Colonic mucosa (tissue), 4 donors: ENCODE data around the gene TMEM126B. TPM values are rescaled to one million over a fixed set of nuclear protein-coding genes. Genes with fewer than 3 reads are reported as not detected.
"Not testable (repeated sequence)": the region's sequence is repeated elsewhere in the genome, so short reads cannot be mapped to it uniquely, and the experiment has no call there.

Source experiments
- DNase-seq: peaks from one replicate; pipeline ENCODE4 v3.0.0-alpha.2; 2020
- H3K27ac ChIP-seq: fragments of 200-600 bp; one replicate; pipeline ENCODE4 v1.8.0; 2021
- H3K27me3 ChIP-seq: fragments of 200-600 bp; one replicate; pipeline ENCODE4 v1.8.0; 2021
- H3K36me3 ChIP-seq: fragments of 200-600 bp; one replicate; pipeline ENCODE4 v1.8.0; 2021
- H3K4me1 ChIP-seq: fragments of 200-600 bp; one replicate; pipeline ENCODE4 v1.8.0; 2021; ENCODE audit warnings: mild to moderate bottlenecking
- H3K4me3 ChIP-seq: fragments of 200-600 bp; one replicate; pipeline ENCODE4 v1.8.0; 2021
- H3K9ac ChIP-seq, 2 donors: one replicate each; pipeline ENCODE4 v1.7.0; 2013; ENCODE audit warnings: control low read depth in 2 of 2, low read depth in 2 of 2, low read length in 2 of 2
- H3K9me3 ChIP-seq: fragments of 200-600 bp; one replicate; pipeline ENCODE4 v1.8.0; 2021
- CTCF ChIP-seq: fragments of 200-600 bp; IDR thresholded peaks from one replicate; pipeline ENCODE4 v1.8.0; 2022; ENCODE audit warnings: antibody characterized with exemption, mild to moderate bottlenecking
- intact Hi-C: fragments of 100-400 bp; cut with DNase I; formaldehyde crosslinking; loops from one replicate; pipeline ENCODE4 v1.14.1; 2022
- total RNA-seq, 2 donors: library from RNA; stranded (reverse); fragmentation: NEBNext Ultra II Directional in 1 of 2; extraction: Animal tissue kit (Norgen Biotek cat#: 25700) in 1 of 2; gene quantifications; one replicate each; pipeline ENCODE4 v1.2.1, GENCODE V29; 2021
- donor health status: healthy.
- donor health status: DM: no; HTN: no; CAD: no.
- donor health status: DM: no; HTN: no; CAD: no.

TMEM126B gene
- total RNA-seq, 2 donors from 2014 or later, result 43.5 to 47.7 TPM

GRCh38 chr11:85668157-85668556, 39.8 kb downstream of the TMEM126B start:
- no peaks in the 10 kb centered on the region for H3K36me3 ChIP-seq
- H3K4me3 ChIP-seq, result no peak overlapping the region
- H3K27ac ChIP-seq, result no peak overlapping the region
- no peak for DNase-seq
- intact Hi-C loops, result no loop called here
- H3K4me1 ChIP-seq, result no peaks in the 10 kb centered on the region
- H3K9me3 ChIP-seq, result no peaks in the 10 kb centered on the region
- H3K9ac ChIP-seq, result no peak overlapping the region
- no peak for TF ChIP-seq CTCF
- H3K27me3 ChIP-seq, result no peaks in the 10 kb centered on the region

- H3K9me3 ChIP-seq, intact Hi-C loops, H3K4me3 ChIP-seq, H3K9ac ChIP-seq, H3K36me3 ChIP-seq, H3K27ac ChIP-seq, DNase-seq, H3K4me1 ChIP-seq, H3K27me3 ChIP-seq: not testable (repeated sequence)
Observed at GRCh38 chr11:85670949-85671663, 42.7 kb downstream of the TMEM126B start.

DNA sequence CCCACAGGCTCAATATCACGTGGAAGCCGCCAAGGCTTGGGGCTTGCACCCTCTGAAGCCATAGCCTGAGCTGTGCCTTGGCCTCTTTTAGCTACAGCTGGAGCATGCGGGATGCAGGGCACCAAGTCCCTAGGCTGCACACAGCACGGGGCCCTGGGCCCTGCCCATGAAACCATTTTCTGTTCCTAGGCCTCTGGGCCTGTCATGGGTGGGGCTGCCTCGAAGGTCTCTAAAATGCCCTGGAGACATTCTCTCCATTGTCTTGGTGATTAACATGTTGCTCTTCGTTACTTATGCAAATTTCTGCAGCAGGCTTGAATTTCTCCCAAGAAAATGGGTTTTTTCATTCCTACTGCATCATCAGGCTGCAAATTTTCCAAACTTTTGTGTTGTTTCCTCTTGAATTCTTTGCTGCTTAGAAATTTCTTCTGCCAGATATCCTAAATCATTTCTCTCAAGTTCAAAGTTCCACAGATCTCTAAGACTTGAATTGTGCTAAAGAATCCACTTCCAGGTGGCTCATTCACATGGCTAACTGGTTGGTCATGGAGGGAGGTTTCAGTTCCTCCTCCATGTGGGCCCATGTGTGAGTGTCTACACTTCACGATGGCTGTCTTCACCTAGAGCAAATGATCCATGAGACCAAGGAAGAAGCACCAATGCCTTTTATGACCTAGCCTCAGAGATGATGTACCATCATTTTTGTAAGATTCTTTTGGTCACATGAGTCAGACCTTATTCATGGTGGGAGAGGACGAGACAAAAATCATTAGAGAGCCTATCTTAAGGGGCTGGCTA, 43.9 kb downstream of the TMEM126B start:
- Histone ChIP-seq H3K4me1 (no peaks in the 10 kb centered on the region), H3K27ac (no peak overlapping the region), H3K9ac (no peak overlapping the region), H3K9me3 (no peaks in the 10 kb centered on the region), H3K4me3 (no peak overlapping the region), H3K36me3 (no peaks in the 10 kb centered on the region), H3K27me3 (no peaks in the 10 kb centered on the region)
- no peak for DNase-seq
- no peak for TF ChIP-seq CTCF
- intact Hi-C loops, result no loop called here

DNA sequence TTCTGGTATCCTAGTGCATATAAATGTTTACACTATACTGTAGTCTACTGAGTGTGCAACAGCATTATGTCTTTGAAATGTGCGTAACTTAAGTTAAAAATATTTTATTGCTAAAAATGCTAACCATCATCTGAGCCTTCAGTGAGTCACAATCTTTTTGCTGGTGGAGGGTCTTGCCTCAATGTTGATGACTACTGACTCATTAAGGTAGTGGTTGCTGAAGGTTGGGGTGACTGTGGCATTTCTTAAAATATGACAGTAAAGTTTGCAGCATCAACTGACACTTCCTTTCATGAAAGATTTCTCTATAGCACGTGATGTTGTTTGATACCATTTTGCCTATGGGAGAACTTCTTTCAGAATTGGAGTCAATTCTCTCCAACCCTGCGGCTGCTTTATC, 45.0 kb downstream of the TMEM126B start:
- Histone ChIP-seq H3K4me1 (no peaks in the 10 kb centered on the region), H3K9me3 (no peaks in the 10 kb centered on the region), H3K27ac (no peak overlapping the region), H3K4me3 (no peak overlapping the region), H3K36me3 (no peaks in the 10 kb centered on the region), H3K27me3 (no peaks in the 10 kb centered on the region), H3K9ac (no peak overlapping the region)
- DNase-seq, result no peak
- intact Hi-C loops, result no loop called here
- TF ChIP-seq CTCF, result no peak

DNA sequence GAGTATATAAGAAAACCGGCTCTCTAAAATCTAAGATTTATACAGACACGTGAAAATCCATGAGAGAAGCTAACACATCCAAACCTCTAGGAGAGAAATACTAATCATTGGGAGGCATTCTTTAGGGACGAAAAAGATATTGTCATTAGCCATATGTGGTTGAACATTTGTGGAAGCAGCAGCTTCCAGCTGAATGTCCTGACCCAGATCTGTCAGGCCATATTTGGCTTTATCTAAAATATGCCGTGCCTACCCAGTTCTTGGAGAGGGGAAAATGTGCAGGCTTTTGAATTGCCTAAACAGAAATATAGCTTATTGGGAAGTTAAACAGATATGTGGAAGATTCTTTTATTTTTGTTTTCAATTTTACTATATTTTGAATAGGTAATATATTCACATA, 51.2 kb downstream of the TMEM126B start:
- Histone ChIP-seq H3K9me3 (no peaks in the 10 kb centered on the region), H3K36me3 (no peaks in the 10 kb centered on the region), H3K4me3 (no peak overlapping the region), H3K4me1 (no peaks in the 10 kb centered on the region), H3K27me3 (no peaks in the 10 kb centered on the region), H3K27ac (no peak overlapping the region), H3K9ac (no peak overlapping the region)
- TF ChIP-seq CTCF, result no peak
- intact Hi-C loops, result no loop called here
- DNase-seq, result no peak

- intact Hi-C loops, result no loop called here
- Histone ChIP-seq H3K36me3 (no peaks in the 10 kb centered on the region), H3K27ac (no peak overlapping the region), H3K27me3 (no peaks in the 10 kb centered on the region), H3K9ac (no peak overlapping the region), H3K4me3 (no peak overlapping the region), H3K9me3 (no peaks in the 10 kb centered on the region), H3K4me1 (no peaks in the 10 kb centered on the region)
- no peak for TF ChIP-seq CTCF
- no peak for DNase-seq
Observed at GRCh38 chr11:85680897-85681296, 52.5 kb downstream of the TMEM126B start.
